HEK293 (cell line): ENCODE measurements around the gene LRRC2.

Source experiments
- ZNF155 ChIP-seq: fragments of 450-650 bp; formaldehyde crosslinking; IDR thresholded peaks from 2 replicates; pipeline ENCODE4 v1.5.1; 2016; ENCODE audit warnings: missing biosample characterization, missing genetic modification characterization
- TF ChIP-seq, protein P1 (sequence below): fragments of 450-650 bp; formaldehyde crosslinking; IDR thresholded peaks from 2 replicates; pipeline ENCODE4 v1.5.1; 2016; ENCODE audit warnings: missing biosample characterization, missing genetic modification characterization

- no peak for TF ChIP-seq ZNF155 (tag by site-specific recombination)
- TF ChIP-seq, protein P1, sequence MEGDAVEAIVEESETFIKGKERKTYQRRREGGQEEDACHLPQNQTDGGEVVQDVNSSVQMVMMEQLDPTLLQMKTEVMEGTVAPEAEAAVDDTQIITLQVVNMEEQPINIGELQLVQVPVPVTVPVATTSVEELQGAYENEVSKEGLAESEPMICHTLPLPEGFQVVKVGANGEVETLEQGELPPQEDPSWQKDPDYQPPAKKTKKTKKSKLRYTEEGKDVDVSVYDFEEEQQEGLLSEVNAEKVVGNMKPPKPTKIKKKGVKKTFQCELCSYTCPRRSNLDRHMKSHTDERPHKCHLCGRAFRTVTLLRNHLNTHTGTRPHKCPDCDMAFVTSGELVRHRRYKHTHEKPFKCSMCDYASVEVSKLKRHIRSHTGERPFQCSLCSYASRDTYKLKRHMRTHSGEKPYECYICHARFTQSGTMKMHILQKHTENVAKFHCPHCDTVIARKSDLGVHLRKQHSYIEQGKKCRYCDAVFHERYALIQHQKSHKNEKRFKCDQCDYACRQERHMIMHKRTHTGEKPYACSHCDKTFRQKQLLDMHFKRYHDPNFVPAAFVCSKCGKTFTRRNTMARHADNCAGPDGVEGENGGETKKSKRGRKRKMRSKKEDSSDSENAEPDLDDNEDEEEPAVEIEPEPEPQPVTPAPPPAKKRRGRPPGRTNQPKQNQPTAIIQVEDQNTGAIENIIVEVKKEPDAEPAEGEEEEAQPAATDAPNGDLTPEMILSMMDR (tag by site-specific recombination) = no peak
Measured at GRCh38 chr3:46549989-46550388, 16.1 kb downstream of the LRRC2 start.
